GM23338 (cell line): ENCODE results near the gene PTPRZ1.

Source experiments
- CREB1 ChIP-seq: fragments of 250-450 bp; sonication (Bioruptor Pico); IDR thresholded peaks from 2 replicates; pipeline ENCODE4 v1.5.0; 2020; ENCODE audit warnings: low read depth, mild to moderate bottlenecking, moderate library complexity
- CTCF ChIP-seq, 2 experiments: fragments of 200-600 bp in 1 of 2; sonication (generic) in 1 of 2; conservative IDR thresholded peaks; 2 replicates each; pipeline versions ENCODE4 v1.5.1 to v1.6.1; 2016 to 2017; ENCODE audit warnings: antibody characterized with exemption in 2 of 2, low read depth in 2 of 2, mild to moderate bottlenecking in 2 of 2, moderate library complexity in 1 of 2
- EZH2 ChIP-seq: fragments of 200-600 bp; sonication (generic); IDR thresholded peaks from one replicate; pipeline ENCODE4 v1.8.0; 2017; ENCODE audit warnings: antibody characterized with exemption, mild to moderate bottlenecking, low read depth; ENCODE audit not compliant: unreplicated experiment
- POLR2AphosphoS5 ChIP-seq: IDR thresholded peaks from 2 replicates; pipeline ENCODE4 v1.6.1; 2016; ENCODE audit warnings: antibody characterized with exemption, low read depth
- REST ChIP-seq: IDR thresholded peaks from one replicate; pipeline ENCODE4 v1.6.1; 2018; ENCODE audit warnings: antibody characterized with exemption; ENCODE audit not compliant: unreplicated experiment

- TF ChIP-seq CTCF (conservative IDR thresholded peaks at IDR 0.05; ENCODE audit: low read depth in 2 of 2) (no peak), REST (no peak), POLR2AphosphoS5 (no peak), EZH2 (no peak), CREB1 (CRISPR knock-in tag) (no peak)
These were observed 51.6 kb downstream of the PTPRZ1 start for GRCh38 chr7:121924269-121925186.
